Measurements from ENCODE around the gene ZNF22. TPM values are rescaled to one million over a fixed set of nuclear protein-coding genes. Genes with fewer than 3 reads are reported as not detected.

Gene ZNF22
- total and polyA plus RNA-seq, 8 donors, result 12.6 to 21.8 (median 19.4) TPM

DNA sequence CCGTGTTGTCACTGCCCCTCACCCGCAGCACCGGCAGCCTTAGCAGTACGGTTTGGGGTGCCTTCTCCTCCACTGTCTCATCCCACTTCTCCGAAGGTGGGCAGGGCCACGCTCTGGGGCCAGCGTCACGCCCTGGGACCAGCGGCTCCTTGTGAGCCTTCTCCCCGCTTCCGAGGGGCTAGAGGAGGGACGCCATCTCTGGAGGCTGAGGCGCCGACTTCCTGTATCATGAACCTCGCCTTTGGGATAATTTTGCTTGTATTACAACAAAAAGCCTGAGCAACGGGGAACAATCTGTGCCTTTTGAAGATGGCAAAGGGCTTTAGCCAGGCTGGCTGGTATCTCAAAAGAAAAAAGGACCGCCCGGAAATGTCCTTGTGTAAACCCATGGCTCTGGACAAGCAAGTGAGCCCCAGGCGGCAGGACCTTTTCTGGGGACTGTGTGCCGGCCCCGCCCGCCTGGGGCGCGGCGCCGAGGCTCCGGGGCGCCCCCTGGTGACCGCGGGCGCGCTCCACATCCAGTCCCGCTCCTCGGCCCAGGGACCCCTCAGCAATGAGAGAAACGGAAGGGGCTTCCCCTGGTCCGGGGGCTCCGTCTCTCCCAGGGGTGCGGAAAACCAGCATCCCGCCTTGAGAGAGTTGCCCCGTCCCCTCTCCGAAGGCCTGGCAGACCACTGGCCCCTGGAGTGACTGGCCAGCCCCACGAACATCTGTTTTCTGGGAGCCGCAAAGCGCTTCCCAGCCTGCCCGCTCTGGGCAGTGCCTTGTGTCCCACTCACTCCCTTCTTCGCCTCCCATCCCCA lies 25.9 kb upstream of the ZNF22 start:
- Histone ChIP-seq H3K27me3 (no peaks in the 10 kb centered on the region), H3K4me1 (peaks cover 18 to 22% (median 19%) of the 10 kb centered on the region in 3 donors), H3K9me3 (no peaks in the 10 kb centered on the region), H3K36me3 (peaks cover 0 to 21% (median 6%) of the 10 kb centered on the region in 3 donors), H3K27ac (peak overlapping the region; percentile 71 to 97 (median 88)), H3K4me3 (peak overlapping the region in 2 of 4 donors; percentile 26 to 97)
- TF ChIP-seq, protein P1, sequence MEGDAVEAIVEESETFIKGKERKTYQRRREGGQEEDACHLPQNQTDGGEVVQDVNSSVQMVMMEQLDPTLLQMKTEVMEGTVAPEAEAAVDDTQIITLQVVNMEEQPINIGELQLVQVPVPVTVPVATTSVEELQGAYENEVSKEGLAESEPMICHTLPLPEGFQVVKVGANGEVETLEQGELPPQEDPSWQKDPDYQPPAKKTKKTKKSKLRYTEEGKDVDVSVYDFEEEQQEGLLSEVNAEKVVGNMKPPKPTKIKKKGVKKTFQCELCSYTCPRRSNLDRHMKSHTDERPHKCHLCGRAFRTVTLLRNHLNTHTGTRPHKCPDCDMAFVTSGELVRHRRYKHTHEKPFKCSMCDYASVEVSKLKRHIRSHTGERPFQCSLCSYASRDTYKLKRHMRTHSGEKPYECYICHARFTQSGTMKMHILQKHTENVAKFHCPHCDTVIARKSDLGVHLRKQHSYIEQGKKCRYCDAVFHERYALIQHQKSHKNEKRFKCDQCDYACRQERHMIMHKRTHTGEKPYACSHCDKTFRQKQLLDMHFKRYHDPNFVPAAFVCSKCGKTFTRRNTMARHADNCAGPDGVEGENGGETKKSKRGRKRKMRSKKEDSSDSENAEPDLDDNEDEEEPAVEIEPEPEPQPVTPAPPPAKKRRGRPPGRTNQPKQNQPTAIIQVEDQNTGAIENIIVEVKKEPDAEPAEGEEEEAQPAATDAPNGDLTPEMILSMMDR (IDR thresholded peaks at IDR 0.05), result peak; percentile 94 to 98 (median 95)
- no peak for FAIRE-seq
- DNase-seq, result peak; percentile 70 to 91 (median 78)
- intact Hi-C loops (cut with DNase I), result loop anchor here in 2 of 3 donors (2.0 to 5.0 kb wide), 2 partner anchors 42 to 43 kb away; no protein-coding TSS in a partner anchor
- peak; percentile 50 to 66 (median 53) for ATAC-seq
- 4 to 5% methylated on average over 40 to 46 of the region's 46 CpGs for WGBS, 2 donors

DNA sequence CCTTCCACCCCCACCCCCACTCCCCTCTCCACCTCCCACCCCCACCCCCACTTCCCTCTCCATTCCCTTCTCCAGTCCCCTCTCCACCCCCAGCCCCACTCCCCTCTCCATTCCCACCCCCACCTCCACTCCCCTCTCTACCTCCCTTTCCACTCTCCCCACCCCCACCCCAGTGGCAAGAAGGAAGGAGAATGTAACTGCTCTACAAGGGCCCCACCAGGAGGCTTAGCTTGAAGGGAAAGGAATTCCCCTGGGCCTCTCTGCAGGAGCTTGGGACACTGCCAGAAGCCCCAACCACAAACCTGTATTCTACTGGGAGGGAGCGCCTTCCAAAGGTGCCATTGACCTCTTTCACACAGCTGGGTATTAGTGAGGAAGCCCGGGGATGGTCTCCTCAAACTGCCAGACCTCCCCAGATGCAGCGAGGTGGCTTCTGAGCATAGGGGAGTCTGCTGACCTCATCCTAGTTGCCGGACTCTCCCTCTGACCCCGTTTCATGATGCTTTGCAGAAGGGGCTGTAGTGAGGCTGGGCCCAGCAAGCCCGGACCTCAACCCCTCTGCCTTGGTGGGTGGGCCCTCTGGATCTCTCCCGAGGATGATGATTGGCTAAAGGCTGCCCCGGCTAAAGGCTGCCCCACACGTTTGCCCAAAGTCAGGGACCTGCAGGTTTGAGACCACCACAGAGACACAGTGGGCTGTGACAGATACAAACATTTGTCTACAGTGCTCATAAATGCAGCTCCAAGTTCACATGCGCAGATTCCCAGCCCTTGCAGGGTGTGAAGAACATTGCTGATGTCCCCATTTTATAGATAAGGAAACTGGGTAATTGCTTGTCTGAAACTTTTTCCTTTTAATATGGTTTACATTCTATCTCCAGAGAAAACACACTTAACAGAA lies 25.0 kb upstream of the ZNF22 start:
- ATAC-seq, result peak; percentile 4 to 14 (median 13)
- Histone ChIP-seq H3K4me3 (peak overlapping the region in 3 of 4 donors; percentile 63 to 97 (median 64)), H3K9me3 (no peaks in the 10 kb centered on the region), H3K4me1 (peaks cover 27 to 29% (median 28%) of the 10 kb centered on the region in 3 donors), H3K27ac (peak overlapping the region; percentile 82 to 97 (median 90)), H3K36me3 (peaks cover 0 to 17% (median 6%) of the 10 kb centered on the region in 3 donors), H3K27me3 (no peaks in the 10 kb centered on the region)
- FAIRE-seq, result no peak
- intact Hi-C loops (cut with DNase I), result loop anchor here in 1 of 3 donors (2.0 kb wide), 1 partner anchor 43 kb away; no protein-coding TSS in a partner anchor
- WGBS, 2 donors, result 9 to 11% methylated on average over 10 of the region's 10 CpGs
- TF ChIP-seq, protein P1 (IDR thresholded peaks at IDR 0.05), result no peak
- DNase-seq, result peak in 5 of 6 donors; percentile 73 to 88 (median 84)

DNA sequence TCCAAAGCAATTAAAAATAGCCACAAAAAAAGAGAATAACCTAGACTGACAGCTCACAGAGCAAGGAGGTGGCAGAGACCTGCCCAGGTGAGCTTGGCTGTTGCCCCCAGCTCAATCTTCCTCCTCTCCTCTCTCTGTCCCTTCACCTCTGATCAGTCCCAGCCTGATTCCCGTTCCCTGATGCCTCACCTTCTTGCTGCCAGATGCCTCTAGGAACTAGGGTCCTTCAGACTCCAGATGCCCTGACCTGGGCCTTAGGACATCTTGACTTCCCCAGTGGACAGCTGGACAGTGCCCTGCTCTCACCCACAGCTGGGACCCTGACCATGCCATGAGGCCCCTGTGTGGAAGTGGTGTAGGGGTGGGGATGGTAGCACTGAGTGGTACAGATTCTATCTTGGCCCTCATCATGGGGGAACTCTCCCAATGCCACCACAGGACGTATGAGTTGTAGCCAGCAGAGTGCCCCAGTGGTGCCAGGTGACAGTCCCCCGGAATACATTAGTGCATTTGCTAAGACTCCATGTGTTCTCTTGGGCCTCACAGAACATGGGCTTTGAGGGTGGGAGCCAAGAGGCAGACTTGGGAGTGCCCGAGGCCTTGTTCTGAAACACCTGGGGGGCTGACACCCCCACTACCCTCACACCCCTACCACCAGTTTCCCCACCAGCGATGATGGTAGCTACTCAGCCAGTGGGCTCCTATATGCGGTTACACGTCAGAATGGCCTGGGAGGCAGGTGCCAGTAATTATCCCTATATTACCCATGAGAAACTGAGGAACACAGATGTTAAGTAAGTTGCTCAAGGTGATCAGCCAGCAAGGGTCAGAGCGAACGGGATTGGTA lies 24.1 kb upstream of the ZNF22 start:
- Histone ChIP-seq H3K4me1 (peaks cover 35 to 38% (median 37%) of the 10 kb centered on the region in 3 donors), H3K36me3 (peaks cover 0 to 8% (median 6%) of the 10 kb centered on the region in 3 donors), H3K9me3 (no peaks in the 10 kb centered on the region), H3K27me3 (no peaks in the 10 kb centered on the region), H3K4me3 (peak overlapping the region; percentile 63 to 97 (median 68)), H3K27ac (peak overlapping the region; percentile 82 to 97 (median 90))
- ATAC-seq (peak in 2 of 4 donors; percentile 0), DNase-seq (peak in 3 of 6 donors; percentile 33 to 63 (median 36)), FAIRE-seq (no peak)
- TF ChIP-seq, protein P1 (IDR thresholded peaks at IDR 0.05), result no peak
- intact Hi-C loops (cut with DNase I), result no loop called here
- WGBS, 2 donors, result 17 to 24% methylated on average over 9 of the region's 9 CpGs
